Measurements from ENCODE around the gene ULK4.
"Not testable (repeated sequence)": the region's sequence is repeated elsewhere in the genome, so short reads cannot be mapped to it uniquely, and the experiment has no call there.

The ULK4 gene

GRCh38 chr3:41683666-41684350 lies 278.1 kb downstream of the ULK4 start:
- DNase-seq: no peak

GRCh38 chr3:41682996-41683395 lies 278.9 kb downstream of the ULK4 start:
- no peak for DNase-seq

DNA sequence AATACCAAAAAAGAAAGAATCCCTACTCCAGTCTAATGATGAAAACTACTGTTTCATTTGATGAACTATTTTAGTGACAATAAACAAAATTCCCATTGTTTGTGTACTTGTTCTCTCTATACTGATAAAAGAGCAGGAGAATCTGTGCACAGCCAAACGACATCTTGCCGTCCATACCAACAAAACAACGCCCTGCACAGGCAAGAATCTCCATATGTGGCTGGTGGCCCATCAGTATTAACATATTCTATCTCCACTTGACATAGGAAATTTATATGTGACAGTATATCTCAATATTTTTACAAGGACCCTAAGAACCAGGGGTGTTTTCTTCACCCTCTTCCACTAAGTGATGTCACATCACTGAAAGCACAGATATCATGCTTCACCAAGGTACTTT lies 279.5 kb downstream of the ULK4 start:
- no peak for DNase-seq

DNA sequence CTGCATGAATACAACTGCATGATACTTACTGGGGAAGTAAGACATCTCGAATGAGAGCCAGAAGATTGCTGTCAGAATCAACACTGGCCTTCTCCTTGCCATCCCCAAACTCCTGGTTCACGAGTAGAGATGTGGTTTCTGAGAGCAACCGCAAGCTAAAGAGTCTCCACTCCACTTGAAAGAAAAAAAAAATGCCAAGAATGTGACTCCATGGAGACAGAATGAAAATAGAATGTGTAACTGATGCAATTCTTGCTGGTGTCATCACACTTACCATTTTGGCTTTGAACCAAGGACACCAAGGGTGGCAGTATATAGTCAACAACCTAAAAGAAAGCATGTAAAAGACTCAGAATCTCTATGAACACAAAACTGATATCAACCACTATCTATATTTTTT lies 280.4 kb downstream of the ULK4 start:
- DNase-seq: no peak

GRCh38 chr3:41679374-41679773 lies 282.5 kb downstream of the ULK4 start:
- DNase-seq: no peak

GRCh38 chr3:41675102-41675501 lies 286.8 kb downstream of the ULK4 start:
- not testable (repeated sequence) for DNase-seq

DNA sequence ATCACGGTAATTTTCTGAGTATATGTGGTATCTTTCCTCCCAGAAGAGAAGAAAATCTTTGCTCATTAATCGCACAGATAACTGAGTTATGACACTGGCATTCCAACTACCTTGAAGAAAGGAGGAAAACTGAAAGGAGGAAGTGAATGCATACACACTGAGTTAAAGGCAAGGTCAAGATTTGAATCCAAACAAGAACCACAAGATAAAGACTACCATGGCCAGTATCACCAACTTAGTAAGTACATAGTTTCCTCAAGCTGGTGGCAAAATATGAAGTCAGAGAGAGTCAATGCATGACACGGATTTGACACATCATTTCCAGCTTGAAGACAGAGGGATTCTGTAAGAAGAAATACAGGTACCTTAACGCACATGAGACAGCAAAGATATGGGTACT lies 287.5 kb downstream of the ULK4 start:
- DNase-seq: no peak

- DNase-seq: no peak
Measured at GRCh38 chr3:41673650-41674049, 288.3 kb downstream of the ULK4 start.

- peak; percentile 36 for DNase-seq
Measured at GRCh38 chr3:41668379-41668778, 293.5 kb downstream of the ULK4 start.

DNA sequence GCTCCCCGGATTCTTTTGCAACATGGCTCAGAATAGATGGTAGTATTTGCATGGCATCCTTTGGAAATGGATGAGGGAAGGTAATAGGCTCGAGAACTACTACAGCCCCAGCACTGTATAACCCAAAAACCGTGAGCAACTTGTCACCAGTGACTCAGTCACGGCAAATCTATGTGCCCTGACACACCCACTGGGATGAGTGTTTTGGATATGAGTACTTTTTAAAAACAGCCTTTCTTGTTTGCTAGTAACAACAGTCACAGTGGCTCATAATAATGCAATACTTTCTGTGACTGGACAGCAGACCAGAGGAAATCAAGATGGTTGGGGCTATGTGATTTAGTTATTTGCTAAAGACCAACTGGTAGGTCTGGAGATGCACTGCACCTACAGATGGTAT lies 299.6 kb downstream of the ULK4 start:
- DNase-seq: no peak

- DNase-seq: no peak
Measured at GRCh38 chr3:41661796-41662195, 300.1 kb downstream of the ULK4 start.

DNA sequence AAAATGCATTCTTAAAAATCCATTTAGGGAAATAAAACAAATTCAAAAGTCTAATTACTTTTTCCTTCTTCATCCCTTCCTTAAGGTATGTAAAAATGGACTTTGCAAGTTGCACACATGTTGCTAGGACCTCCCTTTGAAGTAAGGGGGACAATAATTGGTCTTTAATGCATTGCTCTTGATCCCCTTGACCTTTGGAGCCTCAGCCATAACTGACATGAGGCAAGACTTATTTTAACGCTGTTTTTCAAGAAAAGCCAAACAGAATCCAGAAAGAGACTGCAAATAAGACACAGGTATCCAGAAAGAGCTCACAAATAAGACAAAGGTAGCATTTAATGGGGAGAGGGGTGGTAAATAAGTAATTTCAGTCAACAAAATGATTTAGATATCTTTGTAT lies 301.4 kb downstream of the ULK4 start:
- no peak for DNase-seq

DNA sequence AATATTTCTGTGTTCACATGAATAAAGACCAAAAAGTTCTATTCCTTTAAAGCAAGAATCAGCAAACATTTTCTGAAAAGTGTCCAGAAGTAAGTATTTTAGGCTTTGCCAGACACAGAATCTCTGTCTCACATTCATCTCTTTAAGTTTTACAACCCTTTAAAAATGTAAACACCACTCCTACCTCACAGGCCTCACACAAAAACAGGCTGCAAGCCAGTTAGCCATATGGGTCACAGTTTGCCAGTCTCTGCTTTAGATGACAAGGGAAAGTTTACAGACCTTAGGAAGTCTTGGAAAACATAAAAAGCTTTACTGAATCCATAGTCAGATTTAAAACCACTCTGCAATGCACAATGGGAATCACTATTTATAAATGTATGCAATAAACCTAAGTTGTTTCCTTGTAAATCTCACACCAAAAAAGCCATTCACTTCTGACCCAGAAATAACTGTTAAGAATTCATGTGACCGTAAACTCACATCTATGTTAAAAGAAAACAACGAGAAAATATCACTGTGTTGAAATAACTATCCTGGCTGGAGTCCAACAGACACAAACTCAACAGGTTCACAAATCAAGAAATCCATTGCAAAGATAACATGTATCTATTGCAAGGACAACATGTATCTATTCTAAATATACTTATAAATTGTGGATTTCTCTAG lies 308.2 kb downstream of the ULK4 start:
- DNase-seq: no peak

GRCh38 chr3:41652931-41653330 lies 309.0 kb downstream of the ULK4 start:
- no peak for DNase-seq

- DNase-seq: no peak
Measured at GRCh38 chr3:41652506-41652905, 309.4 kb downstream of the ULK4 start.

GRCh38 chr3:41651718-41652117 lies 310.2 kb downstream of the ULK4 start:
- DNase-seq: no peak

GRCh38 chr3:41650406-41650805 lies 311.5 kb downstream of the ULK4 start:
- no peak for DNase-seq

- no peak for DNase-seq
Measured at GRCh38 chr3:41649129-41649739, 312.7 kb downstream of the ULK4 start.

- not testable (repeated sequence) for DNase-seq
Measured at GRCh38 chr3:41647730-41648129, 314.2 kb downstream of the ULK4 start.

DNA sequence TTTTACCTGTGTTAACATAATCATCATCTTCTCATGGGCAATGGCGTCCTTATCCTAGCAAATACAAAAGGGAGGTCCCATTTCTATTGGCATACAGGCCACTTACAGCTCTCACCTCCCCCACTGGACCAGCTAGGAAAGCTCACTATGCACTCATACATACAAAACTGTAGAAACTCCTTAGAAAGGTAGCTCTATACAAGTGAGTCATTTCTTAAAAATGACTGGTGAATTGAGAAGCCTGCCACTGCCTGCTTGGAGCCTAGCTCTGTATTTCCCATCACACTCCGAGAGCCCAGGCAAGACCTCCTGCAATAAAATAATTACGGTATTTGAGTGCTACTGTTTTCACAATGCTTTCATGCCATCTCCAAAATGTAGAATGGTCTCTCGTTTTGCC lies 321.8 kb downstream of the ULK4 start:
- DNase-seq: no peak

- no peak for DNase-seq
Measured at GRCh38 chr3:41638381-41638780, 323.5 kb downstream of the ULK4 start.

- no peak for DNase-seq
Measured at GRCh38 chr3:41632700-41633099, 329.2 kb downstream of the ULK4 start.

DNA sequence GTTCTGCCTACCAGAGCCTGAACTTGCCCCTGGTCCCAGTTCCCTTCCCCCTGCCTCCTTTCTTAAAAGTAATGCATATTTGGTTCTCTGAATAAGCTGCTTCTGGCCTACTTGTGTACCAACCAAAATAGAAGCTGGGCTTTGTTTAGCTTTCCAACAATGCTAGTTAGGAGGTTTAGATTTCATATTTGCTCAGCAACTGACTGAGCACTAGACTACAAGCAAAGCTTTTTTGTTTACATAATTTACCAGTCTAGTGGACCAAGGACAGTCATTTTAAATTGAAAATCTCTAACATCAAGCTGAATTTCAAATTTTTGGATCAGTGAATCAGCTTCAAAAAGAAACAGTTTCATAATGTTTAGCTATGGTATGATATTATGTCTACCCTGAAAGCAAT lies 331.2 kb downstream of the ULK4 start:
- no peak for DNase-seq

- no peak for DNase-seq
Measured at GRCh38 chr3:41629986-41630385, 331.9 kb downstream of the ULK4 start.

DNA sequence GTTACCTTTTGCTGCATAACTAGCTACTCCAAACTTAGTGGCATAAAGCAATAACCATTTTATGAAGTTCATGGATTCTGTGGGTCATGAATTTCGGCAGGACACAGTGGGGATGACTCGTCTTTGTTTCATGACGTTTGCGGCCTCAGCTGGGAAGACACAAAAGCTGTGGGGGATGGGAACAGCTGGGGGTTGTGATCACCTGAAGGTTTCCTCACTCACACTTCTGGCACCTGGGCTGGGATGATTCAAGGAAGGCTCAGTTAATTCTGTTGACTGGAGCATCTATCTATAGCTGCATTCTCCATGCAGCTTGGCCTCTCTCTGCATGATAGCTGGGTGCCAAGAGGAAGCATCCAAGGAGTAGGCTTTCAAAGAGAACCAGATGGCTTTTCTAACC lies 332.8 kb downstream of the ULK4 start:
- DNase-seq: no peak

Measured in NCI-H69 (cell line).